ENCODE measurements around the gene OTOGL.
"Not testable (repeated sequence)": the region's sequence is repeated elsewhere in the genome, so short reads cannot be mapped to it uniquely, and the experiment has no call there.

Gene OTOGL

DNA sequence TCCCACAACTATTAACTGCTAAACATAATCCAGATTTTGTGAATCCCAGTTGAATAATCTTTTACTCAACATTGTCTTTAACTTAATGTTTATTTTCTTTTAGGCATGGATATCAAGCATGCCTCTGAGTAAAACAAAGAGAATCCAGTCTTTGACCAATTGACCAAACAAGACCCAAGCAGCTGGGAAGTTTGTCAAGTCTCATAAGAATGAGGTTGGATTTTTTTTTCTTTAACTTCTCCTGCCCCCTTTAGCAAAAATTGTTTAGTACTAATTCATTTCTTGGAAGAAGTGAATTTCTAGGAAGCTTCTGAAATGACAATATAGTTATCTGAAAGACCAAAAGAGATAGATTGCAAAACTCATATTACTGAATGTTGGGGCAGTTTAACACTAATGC, 89.9 kb downstream of the OTOGL start:
- no peak for DNase-seq

GRCh38 chr12:80190001-80190400, 90.7 kb downstream of the OTOGL start:
- no peak for DNase-seq

GRCh38 chr12:80192087-80192486, 92.8 kb downstream of the OTOGL start:
- no peak for DNase-seq

DNA sequence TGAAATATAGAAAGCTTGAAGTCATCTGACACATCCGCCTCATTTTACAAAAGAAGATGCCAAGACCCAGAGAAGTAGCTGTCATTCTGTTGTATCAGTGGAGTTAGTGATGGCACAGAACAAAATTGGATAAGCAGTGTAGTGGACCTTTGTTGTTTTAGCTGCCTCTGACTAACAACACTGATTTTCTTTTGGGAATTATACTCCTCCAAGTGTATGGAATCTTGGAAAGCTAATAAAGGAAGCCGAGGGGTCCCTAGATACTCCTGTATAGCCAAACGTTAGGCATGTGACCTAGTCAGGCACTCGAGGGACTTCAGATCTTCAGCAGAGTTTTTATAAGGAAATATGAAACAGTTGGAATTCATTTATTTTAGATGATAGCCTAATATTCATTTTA, 94.5 kb downstream of the OTOGL start:
- no peak for DNase-seq

GRCh38 chr12:80195074-80195726, 95.9 kb downstream of the OTOGL start:
- DNase-seq, result peak; percentile 15

- no peak for DNase-seq
Observed at GRCh38 chr12:80195737-80196136, 96.4 kb downstream of the OTOGL start.

DNA sequence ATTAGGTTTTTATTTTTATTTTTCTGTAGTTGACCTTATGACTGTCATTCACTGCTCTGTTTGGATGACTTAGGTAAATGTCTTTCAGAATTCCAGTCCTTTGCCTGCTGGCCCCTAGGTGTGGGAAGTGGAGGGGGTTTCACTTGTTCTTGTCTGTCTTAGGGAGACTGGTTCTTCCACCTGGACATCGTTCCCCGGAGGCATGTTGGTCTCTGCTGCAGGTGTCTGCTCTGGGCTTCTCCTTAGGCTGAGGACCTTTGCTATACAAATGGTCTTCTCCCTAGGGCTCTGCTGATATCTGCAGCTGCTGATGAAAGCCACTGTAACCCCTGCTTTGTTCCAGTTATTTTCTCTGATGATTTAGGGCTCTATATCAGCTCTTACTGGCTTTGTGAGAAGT, 97.1 kb downstream of the OTOGL start:
- DNase-seq, result no peak

DNA sequence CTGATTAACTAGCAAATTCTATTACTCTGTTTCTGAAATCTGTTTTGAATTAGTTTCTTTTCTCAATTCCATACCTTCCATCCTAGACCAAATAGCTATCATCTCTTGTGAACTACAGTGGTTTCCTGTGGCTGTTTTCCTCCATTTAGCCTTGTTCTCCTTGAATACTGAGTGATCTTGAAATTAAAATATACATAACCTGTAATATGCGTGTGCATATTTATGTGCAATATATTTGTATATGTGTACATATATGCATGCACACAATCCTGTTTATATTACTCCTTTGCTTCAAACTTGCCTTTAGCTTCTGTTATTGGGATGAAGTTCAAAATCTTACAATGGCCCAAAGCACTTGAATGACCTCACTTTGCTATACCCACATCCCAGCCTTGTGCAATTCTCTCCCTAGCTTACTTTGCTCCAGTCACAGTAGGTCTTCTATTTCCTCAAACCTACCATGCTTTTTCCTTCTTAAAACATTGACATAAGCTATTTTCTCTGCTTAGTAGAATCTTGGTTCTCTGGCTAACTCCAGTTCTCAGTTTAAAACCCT, 99.5 kb downstream of the OTOGL start:
- DNase-seq, result no peak

DNA sequence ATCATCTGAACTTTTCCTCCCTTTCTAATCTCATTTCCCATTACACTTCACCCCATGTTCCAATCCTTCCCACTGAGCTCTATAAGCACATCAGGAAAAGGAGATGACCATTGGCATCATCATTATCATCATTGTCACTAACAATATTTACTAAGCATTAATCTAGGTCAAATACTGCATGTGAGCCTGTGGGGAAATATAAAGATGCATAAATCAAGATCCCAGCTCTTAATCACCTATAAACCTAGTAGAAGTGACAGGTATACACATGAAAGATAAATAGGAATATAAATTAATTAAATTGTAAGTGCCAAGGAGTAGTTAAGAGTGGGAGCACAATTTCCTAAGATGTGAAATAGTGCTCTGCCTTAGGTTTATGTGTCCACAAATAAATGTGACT, 100.6 kb downstream of the OTOGL start:
- no peak for DNase-seq

GRCh38 chr12:80200414-80200813, 101.1 kb downstream of the OTOGL start:
- no peak for DNase-seq

- DNase-seq, result no peak
Observed at GRCh38 chr12:80201908-80202307, 102.6 kb downstream of the OTOGL start.

DNA sequence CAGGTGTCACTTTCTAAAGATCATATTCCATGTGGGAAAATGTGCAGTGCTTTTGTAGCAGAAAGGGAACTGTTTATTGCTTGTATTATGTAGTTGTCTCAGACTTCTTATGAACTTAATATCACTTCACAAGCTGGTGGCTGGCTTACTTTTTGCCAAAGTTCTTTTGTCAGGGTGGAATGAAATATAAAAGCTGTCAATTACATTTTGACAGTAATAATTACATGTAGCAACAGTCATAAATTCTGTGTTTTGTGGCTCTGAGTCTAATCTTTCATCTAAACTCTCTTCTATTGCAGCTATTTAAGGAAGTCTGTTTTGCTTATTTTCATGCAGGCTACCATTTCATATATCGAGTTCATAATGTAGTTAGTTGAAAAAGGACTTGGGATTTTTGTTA, 106.6 kb downstream of the OTOGL start:
- DNase-seq, result no peak

GRCh38 chr12:80208071-80208470, 108.7 kb downstream of the OTOGL start:
- DNase-seq, result no peak

DNA sequence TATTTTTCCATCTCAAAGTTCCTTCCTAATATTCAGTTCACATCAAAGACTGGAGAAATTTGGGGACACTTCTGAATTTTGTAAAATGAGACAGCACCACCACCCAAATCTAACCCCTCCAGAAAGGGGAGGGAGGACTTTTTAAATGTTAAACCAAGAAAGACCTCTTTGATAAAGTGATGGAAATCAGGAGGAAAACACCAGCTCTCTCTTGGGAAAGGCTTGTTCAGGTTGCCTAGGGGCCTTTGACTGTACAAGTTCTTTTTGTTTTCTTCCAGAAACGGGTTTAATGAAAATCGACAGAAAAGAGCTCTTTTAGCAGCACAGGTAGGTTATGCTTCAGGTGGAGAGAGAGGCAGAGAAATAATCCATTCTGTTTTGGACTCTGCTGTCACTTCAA, 112.3 kb downstream of the OTOGL start:
- DNase-seq, result no peak

DNA sequence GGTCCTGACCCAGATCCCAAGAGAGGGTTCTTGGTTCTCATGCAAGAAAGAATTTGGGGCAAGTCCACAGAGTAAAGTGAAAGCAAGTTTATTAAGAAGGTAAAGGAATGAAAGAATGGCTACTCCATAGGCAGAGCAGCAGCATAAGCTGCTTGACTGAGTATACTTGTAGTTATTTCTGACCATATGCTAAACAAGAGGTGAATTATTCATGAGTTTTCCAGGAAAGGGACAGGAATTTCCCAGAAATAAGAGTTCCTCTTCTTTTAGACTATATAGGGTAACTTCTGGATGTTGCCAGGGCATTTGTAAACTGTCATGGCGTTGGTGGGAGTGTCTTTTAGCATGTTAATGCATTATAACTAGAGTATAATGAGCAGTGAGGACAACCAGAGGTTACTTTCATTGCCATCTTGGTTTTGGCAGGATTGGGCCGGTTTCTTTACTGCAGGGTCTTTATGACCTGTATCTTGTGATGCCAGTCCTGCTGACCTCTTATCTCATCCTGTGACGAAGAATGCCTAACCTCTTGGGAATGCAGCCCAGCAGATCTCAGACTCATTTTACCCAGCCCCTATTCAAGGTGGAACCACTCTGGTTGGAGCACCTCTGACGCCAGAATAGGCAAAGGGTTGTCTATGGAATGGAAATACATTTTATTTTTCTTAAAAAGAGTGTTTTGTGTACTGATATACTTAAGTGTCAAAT, 113.8 kb downstream of the OTOGL start:
- DNase-seq, result no peak

DNA sequence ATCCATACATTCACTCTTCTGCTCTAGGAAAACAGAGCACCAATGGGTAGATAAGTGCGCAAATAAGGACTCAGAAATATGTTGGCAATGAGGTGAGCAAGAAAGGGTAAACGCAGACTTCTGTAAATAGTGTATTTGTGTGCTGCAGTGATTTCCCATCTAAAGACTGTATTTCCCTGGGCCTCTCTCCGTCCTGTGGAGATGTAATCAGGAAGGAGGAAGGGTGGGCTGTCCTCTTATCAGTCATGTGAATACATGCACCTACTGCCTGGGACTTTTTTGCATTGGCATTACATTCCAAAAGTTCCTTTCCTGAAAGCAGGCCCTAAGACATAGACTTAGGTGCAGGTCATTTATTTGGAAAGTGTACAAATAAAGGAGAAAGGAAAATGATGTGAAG, 114.5 kb downstream of the OTOGL start:
- no peak for DNase-seq

GRCh38 chr12:80217011-80217535, 117.7 kb downstream of the OTOGL start:
- DNase-seq, result peak; percentile 44

GRCh38 chr12:80218925-80219324, 119.6 kb downstream of the OTOGL start:
- not testable (repeated sequence) for DNase-seq

GRCh38 chr12:80219345-80219744, 120.0 kb downstream of the OTOGL start:
- no peak for DNase-seq

DNA sequence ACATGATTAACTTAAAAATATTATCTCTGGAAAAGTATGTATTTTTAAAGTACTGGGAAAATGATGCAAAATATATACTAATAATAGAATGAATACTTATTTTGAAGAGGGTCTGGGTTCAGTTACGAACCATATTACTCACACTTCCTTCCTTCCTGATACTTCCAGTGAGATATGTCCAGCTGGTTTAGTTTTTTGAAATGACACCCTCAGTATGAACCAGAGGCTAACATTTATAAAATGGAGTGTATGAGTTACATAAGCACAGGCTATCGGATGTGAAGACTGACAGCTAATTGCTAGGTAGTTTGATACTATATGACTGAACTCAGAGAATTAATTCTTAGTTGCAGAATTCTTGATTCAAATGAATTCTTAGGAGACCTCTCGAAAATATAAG, 122.9 kb downstream of the OTOGL start:
- no peak for DNase-seq

- DNase-seq, result no peak
Observed at GRCh38 chr12:80226576-80226975, 127.2 kb downstream of the OTOGL start.

DNA sequence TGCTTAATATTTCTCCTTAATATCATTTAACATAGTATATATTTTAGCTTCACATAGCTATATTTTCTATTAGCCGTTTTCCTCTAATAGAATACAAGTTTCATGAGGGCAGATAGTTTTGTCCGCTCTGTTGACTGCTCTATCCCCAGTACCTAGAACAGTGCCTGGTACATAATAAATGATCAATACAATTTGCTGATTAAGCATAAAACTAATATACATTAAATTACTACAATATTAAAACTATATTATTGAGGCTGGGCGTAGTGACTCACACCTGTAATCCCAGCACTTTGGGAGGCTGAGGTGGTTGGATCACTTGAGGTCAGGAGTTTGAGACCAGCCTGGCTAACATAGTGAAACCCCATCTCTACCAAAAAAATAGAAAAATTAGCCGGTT, 128.6 kb downstream of the OTOGL start:
- DNase-seq, result not testable (repeated sequence)

GRCh38 chr12:80230068-80230467, 130.7 kb downstream of the OTOGL start:
- no peak for DNase-seq

- DNase-seq, result no peak
Observed at GRCh38 chr12:80232837-80233236, 133.5 kb downstream of the OTOGL start.

Data from DMS 273 treated with DMSO at 0.1 percent for 48 hours (cell line).